Neural progenitor cell (in vitro differentiated cells): ENCODE measurements around the gene TPSB2.

Experiments used
- EZH2 ChIP-seq: fragments of 200-600 bp; sonication (generic); IDR thresholded peaks from 2 replicates; pipeline ENCODE4 v1.6.1; 2017; ENCODE audit warnings: antibody characterized with exemption, mild to moderate bottlenecking, moderate library complexity
- TF ChIP-seq, protein P1 (sequence below): fragments of 200-600 bp; sonication (generic); IDR thresholded peaks from 2 replicates; pipeline ENCODE4 v1.5.1; 2017; ENCODE audit warnings: antibody characterized with exemption, mild to moderate bottlenecking

- no peak for TF ChIP-seq EZH2
- TF ChIP-seq, protein P1, sequence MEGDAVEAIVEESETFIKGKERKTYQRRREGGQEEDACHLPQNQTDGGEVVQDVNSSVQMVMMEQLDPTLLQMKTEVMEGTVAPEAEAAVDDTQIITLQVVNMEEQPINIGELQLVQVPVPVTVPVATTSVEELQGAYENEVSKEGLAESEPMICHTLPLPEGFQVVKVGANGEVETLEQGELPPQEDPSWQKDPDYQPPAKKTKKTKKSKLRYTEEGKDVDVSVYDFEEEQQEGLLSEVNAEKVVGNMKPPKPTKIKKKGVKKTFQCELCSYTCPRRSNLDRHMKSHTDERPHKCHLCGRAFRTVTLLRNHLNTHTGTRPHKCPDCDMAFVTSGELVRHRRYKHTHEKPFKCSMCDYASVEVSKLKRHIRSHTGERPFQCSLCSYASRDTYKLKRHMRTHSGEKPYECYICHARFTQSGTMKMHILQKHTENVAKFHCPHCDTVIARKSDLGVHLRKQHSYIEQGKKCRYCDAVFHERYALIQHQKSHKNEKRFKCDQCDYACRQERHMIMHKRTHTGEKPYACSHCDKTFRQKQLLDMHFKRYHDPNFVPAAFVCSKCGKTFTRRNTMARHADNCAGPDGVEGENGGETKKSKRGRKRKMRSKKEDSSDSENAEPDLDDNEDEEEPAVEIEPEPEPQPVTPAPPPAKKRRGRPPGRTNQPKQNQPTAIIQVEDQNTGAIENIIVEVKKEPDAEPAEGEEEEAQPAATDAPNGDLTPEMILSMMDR: no peak
Observed at GRCh38 chr16:1208239-1208830, 21.6 kb downstream of the TPSB2 start.
